NCI-H748 (cell line): Measurements from ENCODE around the gene CS.
"Not testable (repeated sequence)": the region's sequence is repeated elsewhere in the genome, so short reads cannot be mapped to it uniquely, and the experiment has no call there.

ENCODE experiments used
- DNase-seq: peaks from one replicate; lab custom pipeline; 2025; ENCODE audit not compliant: unreplicated experiment; lab: John Stamatoyannopoulos, UW

CS gene

DNA sequence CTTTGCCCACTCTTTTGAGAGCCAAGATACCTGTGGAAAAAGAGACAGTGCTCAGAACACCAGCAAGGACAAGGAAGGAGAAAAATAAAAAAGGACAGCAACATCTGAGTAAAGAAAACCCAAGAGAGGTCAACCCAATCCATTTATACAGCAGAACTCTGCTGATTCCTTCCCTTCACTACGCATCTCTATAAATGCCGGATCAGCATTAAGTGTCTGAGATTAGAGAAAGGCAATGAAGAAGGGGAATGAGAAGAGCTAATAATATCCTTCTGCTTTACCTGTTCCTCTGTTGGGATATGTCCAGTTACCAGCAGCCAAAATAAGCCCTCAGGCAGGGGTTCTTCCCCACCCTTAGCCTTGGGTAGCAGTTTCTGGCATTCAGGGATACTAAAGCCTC lies 17.6 kb downstream of the CS start:
- DNase-seq = no peak

DNA sequence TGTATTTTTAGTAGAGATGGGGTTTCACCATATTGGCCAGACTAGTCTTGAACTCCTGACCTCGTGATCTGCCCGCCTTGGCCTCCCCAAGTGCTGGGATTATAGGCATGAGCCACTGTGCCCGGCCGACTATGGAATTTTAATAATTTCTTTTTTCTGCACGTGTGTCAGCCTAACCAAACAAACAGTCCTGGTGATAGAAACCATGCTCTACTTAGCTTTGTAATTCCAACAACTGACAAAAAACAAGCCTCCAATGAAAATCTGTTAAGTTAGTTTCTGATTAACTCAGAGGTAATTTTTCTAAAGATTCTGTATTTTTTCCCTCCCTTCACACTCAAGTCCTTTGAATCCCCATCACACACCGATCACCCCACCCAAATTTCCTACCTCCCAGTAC lies 18.1 kb downstream of the CS start:
- no peak for DNase-seq

DNA sequence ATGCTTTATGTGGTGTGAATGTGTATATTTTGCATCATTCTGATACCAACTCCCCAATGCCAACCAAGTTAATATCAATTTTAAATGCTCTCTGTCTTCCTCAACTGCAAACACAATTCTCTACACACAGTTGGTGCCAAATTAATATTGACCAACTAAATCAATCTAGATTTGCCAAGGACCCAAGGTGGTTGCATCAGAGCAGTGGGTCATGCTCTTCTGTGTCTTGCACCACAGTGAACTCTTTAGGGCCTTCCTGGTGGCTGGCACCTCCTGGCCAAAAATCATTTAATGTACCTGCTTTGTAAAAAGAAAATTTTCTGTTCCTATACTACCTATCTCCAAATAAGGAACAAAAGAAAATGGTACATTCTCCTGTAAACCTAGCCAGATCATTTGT lies 19.3 kb downstream of the CS start:
- no peak for DNase-seq

DNA sequence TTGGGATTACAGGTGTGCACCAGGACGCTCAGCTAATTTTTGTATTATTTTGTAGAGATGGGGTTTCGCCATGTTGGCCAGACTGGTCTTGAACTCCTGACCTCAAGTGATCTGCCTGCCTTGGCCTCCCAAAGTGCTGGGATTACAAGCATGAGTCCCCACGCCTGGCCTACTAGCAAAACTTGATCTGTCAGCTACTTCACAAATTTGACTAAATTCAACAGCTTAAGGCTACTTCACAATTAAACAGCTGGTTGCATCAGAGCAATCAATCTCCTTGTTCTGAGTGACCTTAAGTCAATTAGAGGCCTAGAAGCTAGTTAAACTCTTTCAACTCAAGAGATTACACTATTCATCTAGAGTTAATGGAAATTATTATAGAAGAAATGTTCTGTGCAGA lies 21.2 kb downstream of the CS start:
- DNase-seq = no peak

DNA sequence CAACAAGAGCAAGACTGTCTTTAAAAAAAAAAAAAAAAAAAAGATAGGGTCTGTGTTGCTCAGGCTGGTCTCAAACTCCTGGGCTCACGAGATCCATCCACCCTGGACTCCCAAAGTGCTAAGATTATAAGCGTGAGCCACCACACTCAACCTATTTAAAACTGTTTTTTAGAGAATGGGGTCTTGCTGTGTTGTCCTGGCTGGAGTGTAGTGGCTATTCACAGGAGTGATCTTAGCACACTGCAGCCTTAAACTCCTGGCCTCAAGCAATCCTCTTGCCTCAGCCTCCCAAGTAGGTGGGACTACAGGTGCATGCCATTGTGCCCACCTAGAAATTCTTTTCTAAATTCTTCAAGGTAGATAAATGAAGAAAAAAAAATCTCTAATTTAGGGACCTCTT lies 25.8 kb downstream of the CS start:
- DNase-seq = no peak

DNA sequence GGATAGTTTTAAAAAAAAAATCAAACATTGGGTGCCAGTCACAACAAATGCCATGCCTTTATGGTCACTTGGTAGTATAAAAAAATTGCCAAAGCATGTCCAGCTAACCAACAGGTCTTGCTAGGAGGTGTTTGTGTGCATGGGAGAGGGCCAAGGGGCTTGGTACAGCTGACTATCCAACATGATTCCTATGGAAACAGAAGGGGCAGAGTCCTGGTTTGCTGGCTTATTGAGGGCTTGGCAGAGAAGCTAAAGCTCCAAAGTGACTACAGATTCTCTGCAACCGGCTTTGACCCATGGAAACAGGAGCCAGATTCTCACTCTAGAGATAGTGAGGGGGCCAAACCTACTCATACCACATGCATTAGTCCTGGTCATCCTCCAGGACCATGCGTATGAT lies 27.7 kb downstream of the CS start:
- not testable (repeated sequence) for DNase-seq

DNA sequence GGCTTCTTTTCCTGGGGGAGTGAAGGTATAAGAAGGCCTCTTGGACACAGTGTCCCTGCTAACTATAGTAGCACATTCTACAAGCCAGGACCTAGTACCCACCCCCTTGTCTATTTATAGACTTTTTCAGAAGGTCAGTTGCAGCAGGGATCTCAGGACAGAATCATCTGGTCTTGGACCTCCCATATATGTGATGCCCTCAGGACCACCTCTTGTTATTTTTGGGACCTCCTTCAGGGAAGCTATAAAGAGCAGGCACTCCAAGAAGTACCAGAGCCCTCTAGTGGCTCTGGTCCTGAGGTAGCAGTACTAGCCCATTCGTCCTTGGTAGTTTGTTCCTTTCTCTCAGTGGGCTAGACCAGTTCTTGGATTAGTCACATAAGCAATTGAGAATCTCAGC lies 29.1 kb downstream of the CS start:
- DNase-seq = peak; percentile 9

DNA sequence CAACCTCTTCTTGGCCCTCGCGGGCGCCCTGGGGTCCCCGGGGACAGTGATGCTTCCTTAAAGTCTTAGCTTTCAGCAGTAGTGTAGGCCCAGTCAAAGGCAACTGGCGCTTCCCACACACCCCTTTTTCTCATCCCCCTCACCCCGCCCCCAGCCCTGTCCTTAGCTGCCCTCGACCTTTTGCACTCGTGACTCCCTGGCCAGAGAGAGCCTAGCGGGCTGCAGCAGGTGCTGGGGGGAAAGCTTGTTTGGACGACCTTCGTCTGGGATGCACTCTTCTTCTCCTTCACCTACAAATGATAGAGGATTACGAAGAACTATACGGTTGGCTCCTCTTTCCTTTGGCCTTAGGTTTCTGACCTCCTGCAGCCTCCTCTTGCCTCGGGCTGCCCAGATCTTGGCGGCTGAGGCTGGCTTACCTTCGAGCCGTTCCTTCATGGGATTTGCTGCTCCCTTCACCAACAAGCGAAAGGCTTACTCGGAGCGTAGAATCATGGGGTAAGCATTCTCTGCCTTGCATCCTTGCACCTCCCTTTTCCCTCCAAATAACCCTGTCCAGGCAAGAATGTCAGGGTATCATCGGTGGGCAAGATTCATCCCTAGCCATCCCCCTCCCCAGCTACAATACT lies 32.6 kb downstream of the CS start:
- DNase-seq = peak; percentile 29

DNA sequence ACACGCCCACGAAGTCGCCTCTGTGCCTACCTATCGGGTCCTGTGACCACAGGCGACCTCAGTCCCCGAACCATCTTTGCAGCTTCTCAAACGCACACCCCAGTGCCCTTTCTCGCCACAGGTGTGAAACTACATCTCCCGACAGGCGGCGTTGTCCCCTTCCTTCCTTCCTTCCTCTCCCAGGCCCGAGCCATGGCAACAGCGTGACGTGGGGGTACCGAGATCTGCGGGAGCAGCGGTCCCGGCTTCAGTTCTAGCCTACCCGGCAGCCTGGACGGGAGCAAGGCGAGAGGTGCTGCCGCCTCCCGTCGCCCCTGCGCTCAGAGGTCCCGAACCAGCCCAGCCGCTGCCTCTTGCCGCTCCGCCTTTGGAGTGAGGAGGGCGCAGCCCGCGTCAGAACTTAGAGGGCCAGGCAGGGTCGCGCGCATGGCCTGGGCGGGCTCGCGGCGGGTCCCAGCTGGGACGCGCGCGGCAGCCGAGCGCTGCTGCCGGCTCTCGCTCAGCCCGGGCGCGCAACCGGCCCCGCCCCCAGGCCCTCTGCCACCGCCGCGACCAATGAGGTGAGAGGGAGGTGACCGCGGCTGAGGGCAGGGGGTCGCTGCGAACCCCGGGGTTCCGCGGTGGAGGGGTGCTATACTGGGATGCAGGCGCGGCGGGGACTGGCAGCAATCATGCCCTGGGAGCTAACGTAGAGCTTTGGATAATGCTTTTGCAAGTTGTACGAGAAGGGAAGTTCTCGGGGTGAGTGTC lies 33.3 kb downstream of the CS start, which contains the start of gene COQ10A:
Gene COQ10A, plus strand, starts transcription at position 250 of the 750 bp plus-strand sequence. Its CDS starts 177 bp downstream, at position 427.
- peak; percentile 93 for DNase-seq

DNA sequence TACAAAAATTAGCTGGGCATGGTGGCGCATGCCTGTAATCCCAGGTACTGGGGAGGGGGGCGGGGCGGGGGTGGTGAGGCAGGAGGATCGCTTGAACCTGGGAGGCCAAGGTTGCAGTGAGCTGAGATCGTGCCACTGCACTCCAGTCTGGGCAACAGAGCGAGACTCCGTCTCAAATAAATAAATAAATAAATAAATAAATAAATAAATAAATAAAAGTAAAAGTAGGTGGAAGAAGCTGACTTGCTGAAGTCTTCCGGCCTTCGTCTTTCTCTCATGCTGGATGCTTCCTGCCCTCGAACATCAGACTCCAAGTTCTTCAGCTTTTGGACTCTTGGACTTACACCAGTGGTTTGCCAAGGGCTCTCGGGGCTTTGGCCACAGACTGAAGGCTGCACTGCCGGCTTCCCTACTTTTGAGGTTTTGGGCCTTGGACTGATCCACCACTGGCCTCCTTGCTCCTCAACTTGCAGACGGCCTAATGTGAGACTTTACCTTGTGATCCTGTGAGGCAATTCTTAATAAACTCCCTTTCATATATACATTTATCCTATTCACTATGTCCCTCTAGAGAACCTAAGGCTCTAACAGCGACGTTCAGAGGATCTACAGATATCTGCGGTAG lies 34.0 kb downstream of the CS start:
- not testable (repeated sequence) for DNase-seq

DNA sequence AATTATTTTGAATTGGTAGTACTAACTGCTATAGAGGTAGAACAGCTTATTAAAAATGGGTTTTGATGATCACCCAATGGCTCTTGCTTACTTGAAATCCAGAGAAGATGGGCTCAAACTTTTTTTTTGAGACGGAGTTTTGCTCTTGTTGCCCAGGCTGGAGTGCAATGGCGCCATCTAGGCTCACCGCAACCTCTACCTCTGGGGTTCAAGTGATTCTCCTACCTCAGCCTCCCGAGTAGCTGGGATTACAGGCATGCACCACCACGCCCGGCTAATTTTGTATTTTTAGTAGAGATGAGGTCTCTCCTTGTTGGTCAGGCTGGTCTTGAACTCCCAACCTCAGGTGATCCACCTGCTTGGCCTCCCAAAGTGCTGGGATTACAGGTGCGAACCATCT lies 37.2 kb downstream of the CS start:
- DNase-seq = not testable (repeated sequence)

DNA sequence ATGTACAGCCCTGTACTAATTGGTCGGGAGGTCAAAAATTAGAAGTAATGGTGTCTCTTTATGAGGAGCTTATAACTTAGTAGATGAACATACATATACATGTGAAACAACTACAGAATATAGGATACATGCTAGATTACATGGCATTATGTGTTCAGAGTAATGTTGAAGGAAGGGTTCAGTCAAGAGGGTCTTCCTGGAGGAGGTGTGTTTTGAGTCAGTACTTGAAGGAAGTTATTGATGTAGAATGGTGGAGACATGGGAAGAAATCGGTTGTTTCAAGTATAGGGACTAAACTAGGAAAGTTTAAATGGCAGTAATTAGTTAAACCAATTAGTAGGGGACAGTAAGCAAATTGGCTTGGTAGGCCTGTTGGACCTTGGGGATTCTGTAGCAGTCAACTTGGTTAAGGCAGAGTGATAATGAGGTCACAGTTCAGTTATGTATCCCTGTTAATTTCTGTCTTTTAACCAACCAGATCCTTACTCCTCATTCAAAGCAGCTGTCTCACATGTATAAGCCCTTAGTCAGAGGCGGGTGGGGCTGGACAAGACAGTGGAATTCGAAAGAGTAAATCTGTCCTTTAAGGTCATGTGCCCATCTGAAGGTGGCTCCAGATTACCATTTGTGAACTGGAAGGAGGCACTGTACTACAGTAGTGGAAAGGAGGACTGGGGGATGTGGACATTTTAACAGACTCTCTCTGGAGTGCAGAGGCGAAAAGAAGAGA lies 38.5 kb downstream of the CS start:
- no peak for DNase-seq

DNA sequence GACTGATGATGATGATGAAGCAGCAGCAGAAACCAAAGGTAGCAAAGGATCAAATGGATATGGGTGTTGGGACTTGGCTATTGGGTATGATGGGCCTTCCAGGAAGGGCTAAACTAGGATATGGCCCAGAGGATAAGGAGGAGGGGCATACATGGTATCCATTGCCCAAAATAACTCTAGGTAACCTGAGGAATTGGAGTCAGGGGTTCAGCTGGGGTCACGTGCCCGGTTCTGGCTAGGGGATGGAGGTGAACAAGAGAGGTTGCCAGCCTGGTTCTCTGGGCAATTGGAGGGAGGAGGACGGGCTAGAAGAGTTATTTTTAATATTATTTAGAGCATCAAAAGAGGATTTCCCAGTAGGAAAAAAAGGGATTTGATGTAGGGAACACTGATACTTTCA lies 39.2 kb downstream of the CS start:
- DNase-seq = no peak

DNA sequence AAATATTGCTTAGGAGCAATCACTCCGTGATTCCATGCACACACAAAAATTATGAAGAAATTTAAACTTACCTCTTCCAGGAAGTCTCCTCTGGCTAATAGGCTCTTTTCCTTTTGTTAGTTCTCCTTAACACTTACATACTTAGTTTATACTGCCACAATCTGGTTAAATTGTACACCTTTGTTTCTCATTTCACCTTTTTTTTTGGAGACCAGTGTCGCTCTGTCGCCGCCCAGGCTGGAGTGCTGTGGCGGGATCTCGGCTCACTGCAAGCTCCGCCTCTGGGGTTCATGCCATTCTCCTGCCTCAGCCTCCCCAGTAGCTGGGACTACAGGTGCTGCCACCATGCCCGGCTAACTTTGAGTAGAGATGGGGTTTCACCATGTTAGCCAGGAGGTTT lies 39.8 kb downstream of the CS start:
- DNase-seq = no peak

DNA sequence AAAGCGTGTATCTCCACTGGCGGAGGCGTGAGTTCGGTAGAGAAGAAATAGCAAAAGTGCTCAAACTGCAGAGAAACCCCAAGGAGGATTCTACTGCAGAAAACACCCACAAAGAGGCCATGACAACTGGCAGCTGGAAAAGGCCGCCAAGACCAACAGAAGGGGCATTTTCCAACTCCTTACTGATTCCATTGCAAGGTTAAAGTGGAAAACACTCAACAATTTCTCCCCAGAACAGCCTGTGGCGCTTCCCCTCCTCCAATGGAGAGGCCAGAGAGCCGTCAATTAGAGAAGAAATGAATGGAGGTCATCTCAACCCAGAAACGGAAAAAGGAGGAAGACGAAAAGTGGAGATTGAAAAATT lies 41.3 kb downstream of the CS start:
- DNase-seq = no peak

DNA sequence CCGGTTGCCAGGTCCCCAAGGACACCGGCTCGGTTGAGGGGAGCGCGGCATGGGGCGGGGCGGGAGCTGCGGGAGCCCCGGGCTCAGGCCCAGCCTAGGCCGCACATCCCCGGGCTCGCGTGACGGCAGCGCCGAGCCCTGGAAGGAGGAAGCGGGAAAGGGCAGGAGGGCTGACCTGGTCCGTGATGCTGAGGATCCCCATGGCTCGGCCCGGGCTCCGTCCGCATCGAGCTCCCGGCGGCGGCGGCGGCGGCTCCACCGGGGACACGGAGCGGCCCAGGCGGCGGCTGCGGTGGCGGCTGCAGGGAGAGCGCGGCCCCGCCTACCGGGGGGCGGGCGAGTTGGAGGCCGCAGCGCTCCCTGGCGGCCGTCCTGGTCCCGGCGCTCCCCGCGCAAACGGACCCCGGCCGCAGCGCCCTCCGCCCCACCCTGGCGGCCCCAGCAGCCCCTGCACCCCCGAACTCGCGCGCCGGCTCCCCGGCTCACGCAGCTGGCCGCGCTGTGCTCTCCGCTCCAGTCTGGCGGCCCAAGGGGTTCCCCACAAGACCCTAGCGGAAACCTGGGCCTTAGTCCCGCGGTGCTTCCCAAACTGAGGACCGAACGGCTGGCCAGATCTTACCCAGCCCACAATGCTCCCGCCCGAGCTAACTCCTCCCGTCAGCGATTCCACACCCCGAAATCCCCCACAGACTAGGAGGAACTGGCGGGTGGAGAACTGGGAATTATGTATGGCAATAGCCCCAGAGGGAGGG lies 41.9 kb downstream of the CS start, which contains the start of gene ANKRD52:
Gene ANKRD52, minus strand, starts transcription at position 317 of the 752 bp plus-strand sequence. Its CDS starts 115 bp downstream, at position 202.
- peak; percentile 81 for DNase-seq

DNA sequence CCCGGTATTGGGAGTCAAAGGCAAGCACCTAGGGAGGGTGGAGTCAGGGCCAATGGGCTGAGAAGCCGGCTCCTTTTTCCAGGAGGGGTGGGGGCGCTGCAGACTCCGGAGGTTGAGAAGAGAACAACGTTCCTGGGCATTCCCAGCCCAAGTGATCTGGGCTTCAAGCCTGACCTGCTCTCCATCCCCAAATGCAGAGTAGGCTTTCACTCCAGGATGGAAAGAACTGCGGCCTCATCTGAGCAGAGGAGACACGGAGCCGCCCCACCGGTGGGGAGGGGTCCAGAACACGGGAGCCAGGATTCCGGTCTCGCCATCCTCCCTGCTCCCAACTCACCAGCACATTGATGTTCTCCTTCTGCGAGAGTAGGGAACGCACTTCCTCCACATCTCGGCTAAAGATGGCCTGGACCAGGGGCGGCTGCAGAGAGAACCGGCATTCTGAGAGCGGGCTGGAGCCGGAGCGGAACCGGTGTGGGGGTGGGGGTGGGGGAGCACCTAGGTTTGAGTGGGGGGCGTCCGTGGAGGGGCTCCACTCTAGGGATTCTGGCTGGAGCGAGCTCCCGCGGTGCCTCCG lies 42.6 kb downstream of the CS start:
- DNase-seq = peak; percentile 66

DNA sequence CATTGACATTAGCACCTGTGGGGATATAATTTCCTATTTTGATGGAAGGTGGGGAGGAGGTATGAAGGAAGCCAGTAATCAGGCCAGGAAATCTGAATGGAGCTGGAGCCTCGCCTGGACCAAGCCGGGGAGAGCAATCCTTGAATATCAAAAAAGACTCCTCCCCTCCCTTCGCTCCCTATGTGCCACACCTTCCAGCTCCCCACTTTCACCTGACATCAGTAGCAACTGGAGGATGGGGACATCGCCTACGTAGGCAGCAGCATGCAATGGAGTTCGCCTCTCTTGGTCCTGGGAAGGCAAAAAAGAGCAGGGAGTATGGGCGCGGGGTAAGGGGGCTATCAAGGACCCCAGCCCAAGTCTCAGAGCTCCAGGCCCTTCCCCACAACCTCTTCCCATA lies 43.1 kb downstream of the CS start:
- no peak for DNase-seq

DNA sequence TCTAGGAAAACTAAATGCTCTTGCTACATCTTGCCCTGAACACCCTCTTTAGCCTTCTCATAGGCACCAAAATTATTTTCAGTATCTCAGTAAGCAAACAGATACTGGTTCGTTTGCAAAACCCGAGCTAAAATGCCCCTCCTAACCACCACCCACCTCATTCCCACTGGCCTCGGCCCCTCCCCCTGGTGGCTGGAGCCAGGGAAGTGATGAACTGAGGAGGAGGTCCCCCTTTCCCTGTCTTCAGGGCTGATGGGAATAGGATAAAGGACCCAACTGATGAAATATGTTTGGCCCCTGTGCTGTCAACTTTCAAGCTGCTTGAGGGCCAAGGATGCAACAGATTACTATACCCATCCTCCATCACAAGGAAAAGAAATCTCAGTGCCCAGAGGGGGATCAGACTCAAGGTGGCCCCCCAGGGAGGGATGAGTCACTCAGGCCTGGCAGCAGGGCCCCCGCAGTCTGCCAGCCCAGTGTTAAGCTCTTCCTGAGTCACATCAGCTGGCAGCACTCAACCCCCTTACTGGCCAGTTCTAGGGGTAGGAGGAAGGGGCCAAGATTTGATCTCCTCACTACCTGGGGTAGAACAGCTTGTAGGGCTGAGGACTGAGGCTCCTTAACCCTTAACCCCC lies 43.7 kb downstream of the CS start:
- DNase-seq = no peak

DNA sequence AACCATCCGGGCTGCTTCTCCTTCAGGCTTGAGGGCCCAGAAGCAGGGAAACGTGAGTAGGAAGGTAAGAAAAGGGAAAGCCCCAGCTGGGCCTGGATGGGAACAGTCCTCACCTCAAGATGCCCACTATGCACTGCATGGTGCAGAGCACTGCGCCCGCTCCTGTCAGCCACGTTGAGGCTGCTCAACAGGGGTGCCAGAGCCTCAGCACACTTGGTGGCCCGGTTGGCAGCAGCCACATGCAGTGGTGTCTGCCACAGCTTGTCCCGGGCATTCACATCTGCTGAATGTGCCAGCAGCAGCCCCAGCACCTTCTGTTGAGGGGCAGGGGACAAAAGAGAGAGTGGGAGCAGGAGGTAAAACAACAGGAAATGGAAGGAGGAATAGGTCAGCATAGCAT lies 44.5 kb downstream of the CS start:
- no peak for DNase-seq
